Vagina (tissue), 2 donors: ENCODE results near the gene LPP.

Experiments used
- POLR2A ChIP-seq, 2 donors: fragments of 450-650 bp; IDR thresholded peaks; one replicate each; pipeline ENCODE4 v1.6.1; 2017; ENCODE audit warnings: antibody characterized with exemption in 2 of 2, mild to moderate bottlenecking in 2 of 2, moderate library complexity in 2 of 2
- POLR2AphosphoS5 ChIP-seq, 2 donors: sonication (generic); formaldehyde crosslinking; IDR thresholded peaks; one replicate each; pipeline ENCODE4 v1.9.0; 2017; ENCODE audit warnings: antibody characterized with exemption in 2 of 2, mild to moderate bottlenecking in 2 of 2, low read depth in 1 of 2; ENCODE audit not compliant: insufficient read depth in 1 of 2
- TF ChIP-seq, protein P1 (sequence below), 3 experiments: fragments of 450-650 bp in 2 of 3; fragments of 200-600 bp in 1 of 3; sonication (generic) in 1 of 3; IDR thresholded peaks; one replicate each; pipeline ENCODE4 v1.5.1; 2017 to 2019; ENCODE audit warnings: antibody characterized with exemption in 3 of 3, mild to moderate bottlenecking in 2 of 3, moderate library complexity in 2 of 3

DNA sequence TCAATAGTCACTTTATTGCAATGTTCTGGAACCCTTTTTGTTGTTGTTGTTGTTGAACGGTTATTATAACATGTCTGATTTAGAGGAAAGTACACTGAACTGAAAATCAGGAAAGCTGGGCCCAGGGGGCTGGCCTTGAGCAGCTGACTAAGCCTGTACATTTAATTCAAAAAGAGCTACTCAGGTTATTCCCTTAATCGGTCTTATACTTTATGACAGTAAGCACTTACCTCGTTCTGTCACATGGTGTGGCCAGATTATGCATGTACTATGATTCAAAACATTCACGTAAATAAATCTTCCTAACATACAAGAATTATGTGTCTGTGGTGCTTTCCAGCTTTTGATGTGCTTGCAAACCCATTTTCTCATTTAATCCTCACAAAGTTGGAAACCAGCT, 635.3 kb downstream of the LPP start:
- TF ChIP-seq, protein P1, sequence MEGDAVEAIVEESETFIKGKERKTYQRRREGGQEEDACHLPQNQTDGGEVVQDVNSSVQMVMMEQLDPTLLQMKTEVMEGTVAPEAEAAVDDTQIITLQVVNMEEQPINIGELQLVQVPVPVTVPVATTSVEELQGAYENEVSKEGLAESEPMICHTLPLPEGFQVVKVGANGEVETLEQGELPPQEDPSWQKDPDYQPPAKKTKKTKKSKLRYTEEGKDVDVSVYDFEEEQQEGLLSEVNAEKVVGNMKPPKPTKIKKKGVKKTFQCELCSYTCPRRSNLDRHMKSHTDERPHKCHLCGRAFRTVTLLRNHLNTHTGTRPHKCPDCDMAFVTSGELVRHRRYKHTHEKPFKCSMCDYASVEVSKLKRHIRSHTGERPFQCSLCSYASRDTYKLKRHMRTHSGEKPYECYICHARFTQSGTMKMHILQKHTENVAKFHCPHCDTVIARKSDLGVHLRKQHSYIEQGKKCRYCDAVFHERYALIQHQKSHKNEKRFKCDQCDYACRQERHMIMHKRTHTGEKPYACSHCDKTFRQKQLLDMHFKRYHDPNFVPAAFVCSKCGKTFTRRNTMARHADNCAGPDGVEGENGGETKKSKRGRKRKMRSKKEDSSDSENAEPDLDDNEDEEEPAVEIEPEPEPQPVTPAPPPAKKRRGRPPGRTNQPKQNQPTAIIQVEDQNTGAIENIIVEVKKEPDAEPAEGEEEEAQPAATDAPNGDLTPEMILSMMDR (IDR thresholded peaks at IDR 0.05) = no peak
- TF ChIP-seq POLR2AphosphoS5 (IDR thresholded peaks at IDR 0.05; ENCODE audit: insufficient read depth in 1 of 2, low read depth in 1 of 2) = no peak
- no peak for TF ChIP-seq POLR2A (IDR thresholded peaks at IDR 0.05)
